GM18868 (cell line): ENCODE measurements around the gene NFYB.
A peak's percentile ranks its signal among the peaks of the same experiment; 100 is the strongest.
"Not testable (repeated sequence)": the region's sequence is repeated elsewhere in the genome, so short reads cannot be mapped to it uniquely, and the experiment has no call there.

Experiments
- ATAC-seq: cut with Tn5 transposase; IDR thresholded peaks from one replicate; pipeline ENCODE4 v1.9.1; 2021; ENCODE audit warnings: mild to moderate bottlenecking, moderate library complexity; ENCODE audit not compliant: unreplicated experiment

NFYB gene

GRCh38 chr12:104122298-104122697 lies 15.7 kb downstream of the NFYB start:
- ATAC-seq: no peak

DNA sequence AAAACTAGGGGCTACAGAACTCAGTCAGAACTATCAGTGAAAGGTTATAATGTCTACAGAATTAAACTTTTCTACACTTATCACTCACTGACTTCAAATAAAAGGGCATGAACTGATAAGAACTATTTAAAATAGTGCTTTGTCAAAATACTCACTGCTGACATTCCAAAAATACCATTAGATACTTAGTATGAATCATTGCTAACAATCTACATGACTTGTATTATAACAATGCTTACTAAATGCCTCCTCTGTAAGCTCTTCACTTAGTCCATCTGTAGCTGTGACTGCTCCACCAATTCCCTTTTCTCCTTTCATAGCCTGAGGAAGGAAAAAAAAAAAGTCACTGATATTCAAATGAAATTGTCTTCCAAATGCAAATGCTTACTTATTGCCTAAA lies 17.0 kb downstream of the NFYB start:
- ATAC-seq: no peak

DNA sequence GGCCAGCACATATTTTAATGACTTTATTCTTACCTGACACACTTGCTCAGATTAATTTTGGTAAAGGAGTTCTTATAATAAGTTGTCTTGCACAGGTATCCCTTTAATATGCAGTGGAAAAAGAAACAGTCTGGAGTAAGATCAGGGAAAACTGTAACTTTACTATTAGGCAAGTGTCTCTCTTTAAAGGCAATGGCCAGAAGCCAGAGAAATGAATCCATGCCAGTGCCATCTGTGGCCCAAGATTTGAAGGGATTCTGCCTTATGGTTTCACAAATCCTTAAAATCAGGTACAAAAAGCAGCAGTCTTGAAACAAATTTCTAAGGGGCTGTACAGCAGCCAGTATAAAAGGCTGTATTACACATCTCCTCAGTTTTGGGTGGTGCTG lies 22.4 kb downstream of the NFYB start:
- no peak for ATAC-seq

- ATAC-seq: not testable (repeated sequence)
Measured at GRCh38 chr12:104114834-104115586, 23.0 kb downstream of the NFYB start.

DNA sequence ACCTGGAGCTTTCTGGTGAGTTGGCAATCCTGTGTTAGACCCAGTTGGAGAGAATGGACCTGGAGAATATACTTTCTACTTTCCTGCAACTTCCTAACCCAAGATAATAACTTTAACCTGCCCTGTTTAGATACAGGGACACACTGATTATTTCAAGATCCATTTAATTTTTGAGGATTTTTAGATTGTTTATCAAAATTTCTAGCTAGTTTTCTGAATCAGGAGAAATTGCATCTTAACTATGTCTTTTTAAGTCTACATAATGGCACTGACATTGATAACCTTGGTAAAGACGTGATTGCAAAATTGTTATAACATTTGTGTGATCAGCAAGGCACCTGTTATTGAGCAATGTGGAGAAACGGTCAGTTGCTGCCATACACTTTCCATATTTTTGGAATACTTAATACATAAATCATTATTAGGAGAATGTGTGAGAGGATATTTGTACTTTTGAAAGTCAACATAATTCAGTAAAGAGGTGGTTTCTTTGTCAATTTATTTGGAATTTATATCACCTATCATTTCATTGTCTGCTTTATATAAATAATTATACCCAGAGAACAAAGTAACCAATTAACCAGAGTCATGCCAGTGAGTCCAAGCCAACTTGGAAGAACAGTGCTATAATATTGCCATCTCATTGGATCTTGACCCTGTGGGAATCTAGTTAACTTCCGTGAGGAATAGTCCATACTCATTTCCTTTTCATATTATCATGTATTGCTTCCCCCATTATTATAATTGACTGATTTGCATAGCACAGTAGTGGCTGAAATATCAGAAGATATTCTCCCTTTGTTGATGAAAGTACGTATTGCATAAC lies 28.4 kb downstream of the NFYB start:
- no peak for ATAC-seq

GRCh38 chr12:104108755-104109445 lies 29.1 kb downstream of the NFYB start:
- peak; percentile 74 for ATAC-seq

DNA sequence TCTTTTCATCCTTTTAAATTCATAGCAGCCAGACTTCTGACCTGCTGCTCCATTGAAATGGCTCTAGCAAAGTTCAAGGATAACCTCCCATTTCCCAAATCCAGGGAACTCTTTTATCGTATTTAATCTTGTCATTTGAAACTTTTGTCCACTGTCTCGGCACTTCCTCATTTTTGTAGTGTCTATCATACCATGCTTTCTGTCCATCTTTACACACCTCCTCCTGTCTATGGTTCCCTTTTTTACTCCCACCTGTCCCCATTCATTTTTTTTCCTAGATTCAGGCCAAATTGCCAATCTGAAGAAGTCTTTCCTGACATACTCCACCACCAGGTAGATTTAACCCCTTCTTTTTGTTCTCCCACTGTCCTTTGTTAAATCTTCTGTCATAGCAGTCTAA lies 31.0 kb downstream of the NFYB start:
- ATAC-seq: no peak

GRCh38 chr12:104105461-104105860 lies 32.5 kb downstream of the NFYB start:
- ATAC-seq: no peak

GRCh38 chr12:104097954-104098353 lies 40.1 kb downstream of the NFYB start:
- ATAC-seq: no peak

DNA sequence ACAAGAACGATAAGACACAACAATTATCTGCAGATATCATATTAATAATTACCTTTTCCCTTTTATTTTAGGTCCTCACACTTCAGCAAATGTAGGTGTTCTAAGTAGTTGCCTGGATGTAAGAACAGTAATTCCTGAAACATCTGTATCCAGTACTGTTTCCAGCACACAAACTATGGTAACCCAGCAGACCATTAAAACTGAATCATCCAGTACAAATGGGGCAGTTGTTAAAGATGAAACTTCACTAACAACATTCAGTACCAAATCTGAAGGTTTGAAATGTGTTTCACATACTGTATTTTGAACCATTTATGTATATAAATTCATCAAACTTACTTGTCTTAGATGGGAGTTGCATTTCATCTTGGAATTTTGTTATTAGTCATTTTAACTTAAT lies 42.7 kb downstream of the NFYB start:
- ATAC-seq: no peak

DNA sequence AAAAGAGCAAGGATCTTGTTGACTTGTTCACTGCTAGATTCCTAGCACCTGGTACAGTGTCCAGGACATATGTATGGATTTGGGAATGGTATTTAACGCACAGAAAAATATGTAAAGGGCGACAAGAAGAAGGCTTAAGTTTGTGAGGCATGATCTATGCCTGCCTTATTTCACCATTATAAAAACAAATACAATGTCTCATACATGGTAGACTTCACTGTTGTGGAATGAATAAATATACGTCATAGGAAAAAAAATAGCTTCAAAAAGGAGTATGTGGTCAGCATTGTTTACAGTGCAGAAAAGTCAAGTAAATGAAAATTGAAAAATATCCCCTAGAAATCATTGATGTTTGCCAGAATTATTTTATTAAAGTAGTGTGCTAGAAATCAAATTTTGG lies 43.7 kb downstream of the NFYB start:
- no peak for ATAC-seq

DNA sequence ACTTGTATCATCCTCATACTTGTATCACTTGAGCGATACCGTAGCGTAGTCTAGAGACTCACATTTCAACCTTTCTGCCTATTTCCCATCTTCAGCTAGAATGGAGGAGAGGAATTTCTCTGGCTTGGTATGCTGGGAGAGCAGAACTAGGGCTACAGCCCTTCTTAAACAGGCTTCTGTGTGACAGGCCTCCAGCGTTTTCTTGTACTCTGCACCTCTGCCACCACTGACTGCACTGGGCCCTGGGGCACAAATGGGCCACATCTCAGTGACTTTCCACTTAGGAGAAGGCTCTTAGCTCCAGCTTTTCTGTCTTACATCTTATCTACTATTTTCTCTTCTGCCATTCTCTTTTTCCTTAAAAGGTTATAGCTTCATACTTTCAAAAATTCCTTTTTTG lies 46.9 kb downstream of the NFYB start:
- no peak for ATAC-seq

DNA sequence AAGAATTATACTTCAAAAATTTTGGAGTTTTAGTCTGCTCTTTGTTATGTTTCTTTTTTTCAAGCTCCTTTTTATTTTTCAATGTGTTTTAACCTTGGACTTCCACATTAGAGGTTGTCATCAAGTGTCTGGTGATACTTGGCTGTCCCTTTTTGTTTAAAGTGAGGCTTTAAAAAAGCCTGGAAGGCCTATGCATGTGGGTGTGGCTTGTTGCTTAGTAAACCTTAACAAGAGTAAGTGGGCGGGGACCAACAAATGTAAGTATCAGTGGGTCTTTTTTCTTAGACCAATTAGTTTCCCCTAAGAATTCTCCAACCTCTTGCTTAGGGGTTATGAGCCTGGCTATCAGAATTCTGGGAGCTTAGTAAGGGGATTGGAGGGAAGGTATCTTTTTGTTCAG lies 47.3 kb downstream of the NFYB start:
- no peak for ATAC-seq

- peak; percentile 96 for ATAC-seq
Measured at GRCh38 chr12:104083769-104084475, 54.1 kb downstream of the NFYB start.

- ATAC-seq: no peak
Measured at GRCh38 chr12:104080764-104081163, 57.2 kb downstream of the NFYB start.

GRCh38 chr12:104079024-104079423 lies 59.0 kb downstream of the NFYB start:
- no peak for ATAC-seq

DNA sequence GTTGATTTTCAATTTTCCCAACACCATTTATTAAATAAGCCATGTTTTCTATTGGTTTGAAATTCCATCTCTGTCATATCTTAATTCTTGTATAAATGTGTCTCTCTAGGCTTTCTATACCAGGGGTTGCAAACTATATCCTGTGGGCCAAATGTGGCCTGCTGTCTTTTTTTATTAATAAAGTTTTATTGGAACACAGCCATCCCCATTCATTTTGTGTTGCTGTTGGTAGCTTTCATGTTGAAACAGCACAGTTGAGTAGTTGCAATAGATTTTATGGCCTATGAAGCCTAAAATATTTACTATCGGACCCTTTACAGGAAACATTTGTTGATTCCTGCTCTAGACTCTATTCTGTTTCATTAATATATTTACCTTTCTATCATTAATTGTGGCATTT lies 64.3 kb downstream of the NFYB start:
- ATAC-seq: no peak

- no peak for ATAC-seq
Measured at GRCh38 chr12:104072099-104072498, 65.9 kb downstream of the NFYB start.
